Measurements from ENCODE around the gene DDX60.
A peak's percentile ranks its signal among the peaks of the same experiment; 100 is the strongest.
"Not testable (repeated sequence)": the region's sequence is repeated elsewhere in the genome, so short reads cannot be mapped to it uniquely, and the experiment has no call there.

DDX60 gene, protein sequence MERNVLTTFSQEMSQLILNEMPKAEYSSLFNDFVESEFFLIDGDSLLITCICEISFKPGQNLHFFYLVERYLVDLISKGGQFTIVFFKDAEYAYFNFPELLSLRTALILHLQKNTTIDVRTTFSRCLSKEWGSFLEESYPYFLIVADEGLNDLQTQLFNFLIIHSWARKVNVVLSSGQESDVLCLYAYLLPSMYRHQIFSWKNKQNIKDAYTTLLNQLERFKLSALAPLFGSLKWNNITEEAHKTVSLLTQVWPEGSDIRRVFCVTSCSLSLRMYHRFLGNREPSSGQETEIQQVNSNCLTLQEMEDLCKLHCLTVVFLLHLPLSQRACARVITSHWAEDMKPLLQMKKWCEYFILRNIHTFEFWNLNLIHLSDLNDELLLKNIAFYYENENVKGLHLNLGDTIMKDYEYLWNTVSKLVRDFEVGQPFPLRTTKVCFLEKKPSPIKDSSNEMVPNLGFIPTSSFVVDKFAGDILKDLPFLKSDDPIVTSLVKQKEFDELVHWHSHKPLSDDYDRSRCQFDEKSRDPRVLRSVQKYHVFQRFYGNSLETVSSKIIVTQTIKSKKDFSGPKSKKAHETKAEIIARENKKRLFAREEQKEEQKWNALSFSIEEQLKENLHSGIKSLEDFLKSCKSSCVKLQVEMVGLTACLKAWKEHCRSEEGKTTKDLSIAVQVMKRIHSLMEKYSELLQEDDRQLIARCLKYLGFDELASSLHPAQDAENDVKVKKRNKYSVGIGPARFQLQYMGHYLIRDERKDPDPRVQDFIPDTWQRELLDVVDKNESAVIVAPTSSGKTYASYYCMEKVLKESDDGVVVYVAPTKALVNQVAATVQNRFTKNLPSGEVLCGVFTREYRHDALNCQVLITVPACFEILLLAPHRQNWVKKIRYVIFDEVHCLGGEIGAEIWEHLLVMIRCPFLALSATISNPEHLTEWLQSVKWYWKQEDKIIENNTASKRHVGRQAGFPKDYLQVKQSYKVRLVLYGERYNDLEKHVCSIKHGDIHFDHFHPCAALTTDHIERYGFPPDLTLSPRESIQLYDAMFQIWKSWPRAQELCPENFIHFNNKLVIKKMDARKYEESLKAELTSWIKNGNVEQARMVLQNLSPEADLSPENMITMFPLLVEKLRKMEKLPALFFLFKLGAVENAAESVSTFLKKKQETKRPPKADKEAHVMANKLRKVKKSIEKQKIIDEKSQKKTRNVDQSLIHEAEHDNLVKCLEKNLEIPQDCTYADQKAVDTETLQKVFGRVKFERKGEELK (N-terminal part only)

DNA sequence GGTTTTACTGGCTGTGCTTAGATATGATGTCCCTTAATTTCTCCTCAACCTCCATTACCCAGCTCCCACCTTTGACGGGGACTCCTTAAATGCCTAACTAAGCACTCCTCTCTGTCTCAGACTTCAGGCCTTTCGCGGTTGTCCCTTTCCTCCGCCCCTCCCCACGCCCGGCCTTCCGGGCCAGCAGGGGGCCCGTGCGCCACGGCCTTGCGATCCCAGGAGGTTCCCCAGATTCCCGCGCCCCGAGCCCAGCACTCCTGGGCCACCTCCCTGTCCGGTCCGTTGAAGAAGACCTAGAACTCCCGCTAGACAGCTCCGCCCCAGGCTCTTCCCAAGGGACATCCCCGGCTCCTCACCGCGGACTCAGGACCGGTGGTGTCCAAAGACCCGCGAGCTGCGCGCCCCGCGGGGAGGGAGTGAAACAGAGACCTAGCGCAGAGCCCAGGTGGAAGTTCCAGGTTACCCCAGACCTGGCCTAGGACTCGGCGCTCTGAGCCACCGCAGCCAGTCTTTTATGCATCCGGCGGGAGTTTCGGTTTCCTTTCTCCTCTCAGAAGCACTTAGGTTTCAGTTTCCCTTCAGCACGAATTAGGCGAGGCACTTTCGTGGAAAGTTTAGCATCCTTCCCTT, at the start of gene DDX60:
DDX60 (minus strand) TSS at position 487 of the 630 bp plus-strand sequence. CDS start 7,493 bp downstream, outside the sequence.
- peak; percentile 73 for DNase-seq (ENCODE audit: low read depth)

DNA sequence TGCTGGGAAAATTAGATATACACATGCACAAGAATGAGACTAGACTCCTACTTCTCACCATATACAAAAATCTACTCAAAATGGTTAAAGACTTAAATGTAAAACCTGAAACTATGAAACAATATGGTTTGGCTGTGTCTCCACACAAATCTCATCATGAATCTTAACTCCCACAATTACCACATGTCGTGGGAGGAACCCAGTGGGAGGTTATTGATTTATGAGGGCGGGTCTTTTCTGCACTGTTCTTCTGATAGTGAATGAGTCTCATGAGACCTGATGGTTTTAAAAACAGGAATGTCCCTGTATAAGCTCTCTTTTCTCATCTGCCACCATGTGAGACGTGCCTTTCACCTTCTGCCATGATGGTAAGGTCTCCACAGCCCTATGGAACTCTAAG, 48.5 kb upstream of the DDX60 start:
- DNase-seq (ENCODE audit: low read depth), result no peak

DNA sequence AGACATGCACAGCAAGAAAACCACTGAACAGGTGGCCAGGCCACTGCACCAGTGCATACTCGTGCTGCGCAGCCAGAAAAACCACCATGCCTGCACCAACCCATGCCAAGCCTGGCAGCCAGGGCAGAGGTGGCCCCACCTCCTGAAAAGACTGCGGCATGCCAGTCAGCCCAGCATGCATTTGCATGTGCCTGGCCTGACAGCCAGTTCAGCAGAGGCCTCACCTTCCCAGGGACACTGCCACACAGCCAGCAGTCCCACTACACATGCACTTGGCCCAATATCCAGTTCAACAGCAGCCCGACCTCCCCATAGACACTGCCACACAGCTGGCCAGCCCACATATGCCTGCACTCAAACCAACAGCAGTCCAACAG, 43.5 kb upstream of the DDX60 start:
- no peak for DNase-seq (ENCODE audit: low read depth)

DNA sequence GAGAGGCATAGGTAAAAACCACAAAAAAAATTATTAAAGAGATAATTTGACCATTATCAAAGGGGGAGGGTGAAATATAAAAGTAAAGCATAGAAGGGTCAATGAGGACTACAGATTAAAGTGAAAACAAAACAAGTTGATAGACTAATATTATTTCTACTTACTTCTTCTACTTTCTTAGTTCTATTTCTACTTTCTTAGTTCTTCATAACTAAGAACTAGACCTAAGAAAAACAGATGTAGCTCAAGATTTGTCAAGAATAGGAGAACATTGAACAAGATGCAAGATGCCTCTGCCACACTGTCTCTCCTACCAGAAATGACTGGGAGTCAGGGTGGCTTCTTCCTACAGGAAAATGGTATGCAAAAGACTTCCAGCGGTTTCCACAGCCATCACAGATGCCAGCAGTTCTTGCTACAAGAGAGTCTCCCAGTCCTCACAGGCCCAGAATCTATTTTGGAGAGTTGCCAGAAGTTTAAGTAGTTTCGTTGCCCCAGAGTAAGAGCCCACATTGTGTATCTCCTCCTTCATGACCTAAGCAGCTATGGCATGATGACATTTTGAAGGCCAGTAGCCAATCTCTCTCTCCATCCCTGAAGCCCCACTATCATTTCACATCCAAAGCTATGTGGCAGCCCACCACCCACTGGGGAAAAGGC, 42.9 kb upstream of the DDX60 start:
- DNase-seq (ENCODE audit: low read depth), result no peak

DNA sequence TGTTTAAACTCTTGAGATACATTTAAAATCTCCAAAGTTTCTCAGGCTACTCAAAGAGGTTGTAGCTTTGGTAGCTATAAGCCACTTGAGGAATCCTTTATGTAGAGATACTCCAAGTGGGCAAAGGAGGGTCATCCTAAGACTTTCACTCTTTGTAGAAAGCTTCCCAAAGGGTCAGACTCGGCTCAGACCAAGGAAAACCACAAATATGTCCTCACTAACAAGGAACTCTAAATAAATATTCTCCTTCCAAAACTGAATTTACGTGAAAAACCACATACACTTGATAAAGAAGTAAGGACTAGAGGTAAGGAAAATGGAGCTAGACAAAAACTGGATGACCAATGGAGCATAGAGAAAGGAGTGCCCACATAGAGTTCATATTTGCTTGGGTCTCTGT, 41.7 kb upstream of the DDX60 start:
- no peak for DNase-seq (ENCODE audit: low read depth)

DNA sequence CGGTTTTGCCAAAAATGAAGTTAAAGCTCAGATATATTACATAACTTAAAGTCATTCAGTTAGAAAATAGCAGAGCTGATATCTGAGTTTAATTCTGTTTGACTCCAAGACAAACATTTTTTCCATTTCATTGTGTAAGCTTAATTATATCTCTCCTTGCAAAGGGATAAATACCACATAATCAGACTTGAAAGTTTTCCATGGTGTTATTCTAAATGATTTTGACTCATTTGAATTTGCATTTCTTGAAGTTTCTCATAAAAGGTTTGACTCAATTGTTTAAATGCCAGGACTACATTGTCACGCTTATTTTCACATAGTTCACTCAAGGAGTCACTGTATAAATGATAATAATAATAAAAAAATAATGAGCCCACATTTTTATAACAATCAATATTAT, 39.4 kb upstream of the DDX60 start:
- no peak for DNase-seq (ENCODE audit: low read depth)

DNA sequence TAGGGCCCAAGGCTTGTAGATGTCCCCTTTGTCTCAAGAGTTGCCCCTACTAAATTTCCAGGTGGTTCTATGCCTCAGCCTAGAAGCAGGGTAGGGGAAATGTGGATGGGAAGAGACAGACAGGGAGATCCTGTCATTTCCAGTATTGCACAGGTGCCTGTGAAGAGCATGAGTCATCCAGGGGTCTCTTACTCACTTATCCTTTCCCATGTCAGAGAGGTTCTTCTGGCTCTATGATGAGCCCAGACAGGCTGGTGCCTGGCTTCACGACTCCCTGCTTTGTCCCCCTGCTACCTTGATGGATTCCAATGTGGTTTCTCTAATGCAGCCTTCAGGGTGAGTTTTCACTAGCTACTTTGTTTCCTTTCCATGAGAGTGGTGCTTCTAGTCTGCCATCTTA, 35.2 kb upstream of the DDX60 start:
- no peak for DNase-seq (ENCODE audit: low read depth)

DNA sequence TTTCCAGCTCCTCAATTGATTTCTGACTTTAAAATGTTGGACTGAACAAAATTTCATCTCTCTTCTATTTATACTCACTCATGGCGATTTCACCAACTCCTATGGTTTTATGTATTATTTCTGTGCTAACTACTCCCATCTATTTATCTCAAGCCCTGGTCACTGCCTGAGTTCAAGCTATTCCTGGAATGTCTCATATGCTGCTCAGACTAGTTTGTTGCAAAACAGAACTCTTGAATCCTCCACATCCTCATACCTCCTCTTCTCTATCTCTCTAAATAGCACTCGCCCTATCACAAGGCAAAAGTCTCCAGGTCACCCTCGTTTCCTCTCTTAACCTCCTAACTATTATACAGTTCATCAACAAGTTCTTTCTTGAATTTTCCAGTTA, 19.0 kb upstream of the DDX60 start:
- no peak for DNase-seq (ENCODE audit: low read depth)

DNA sequence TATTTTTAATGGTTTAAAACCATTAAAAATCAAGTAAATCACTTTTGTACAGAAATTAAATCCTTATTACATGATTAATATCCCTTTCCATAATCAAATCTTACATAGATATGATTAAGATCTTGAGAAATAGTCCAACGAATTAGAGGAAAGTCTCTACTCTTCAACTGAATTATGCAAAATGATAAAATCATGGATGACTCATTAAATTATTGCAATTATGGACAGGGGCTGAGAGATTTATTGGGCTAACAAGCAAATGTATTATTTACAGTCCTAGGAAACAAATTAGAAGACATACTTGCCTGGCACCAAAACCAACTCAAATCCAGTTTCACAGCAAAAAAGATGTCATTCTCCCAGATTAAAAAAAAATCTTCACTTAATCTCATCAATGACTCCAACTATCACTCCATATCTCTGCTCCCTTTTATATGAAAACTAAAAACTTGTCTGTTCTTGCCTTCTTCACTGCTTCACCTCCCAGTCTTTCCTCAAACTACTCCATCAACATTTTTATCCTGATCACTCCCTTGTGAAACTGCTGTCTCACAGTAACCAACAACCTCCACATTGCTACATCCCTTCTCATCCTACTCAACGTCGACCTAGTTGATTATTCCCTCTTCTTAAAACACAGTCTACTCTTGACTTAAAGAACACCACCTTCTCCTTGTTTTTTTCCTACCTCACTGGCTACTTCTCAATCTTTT, 18.4 kb upstream of the DDX60 start:
- no peak for DNase-seq (ENCODE audit: low read depth)

DNA sequence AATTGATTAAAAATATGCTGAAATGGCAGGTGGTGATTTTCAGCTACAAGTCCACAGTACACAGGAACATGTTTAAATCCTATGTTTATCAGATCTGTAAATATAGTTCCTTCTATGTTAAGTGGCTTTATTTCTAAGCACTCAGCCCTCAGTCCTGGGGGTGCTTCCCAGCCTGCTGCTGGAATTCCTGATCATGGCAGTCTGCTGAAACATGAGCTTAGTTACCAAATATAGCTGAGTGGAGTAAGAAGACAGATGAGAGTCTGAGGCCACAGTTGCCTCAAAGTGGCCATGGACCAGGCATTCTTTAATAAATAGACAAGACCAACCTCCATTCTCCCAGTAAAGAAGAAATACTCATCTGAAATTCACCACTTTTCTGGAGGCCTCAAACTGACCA, 17.1 kb upstream of the DDX60 start:
- no peak for DNase-seq (ENCODE audit: low read depth)

DNA sequence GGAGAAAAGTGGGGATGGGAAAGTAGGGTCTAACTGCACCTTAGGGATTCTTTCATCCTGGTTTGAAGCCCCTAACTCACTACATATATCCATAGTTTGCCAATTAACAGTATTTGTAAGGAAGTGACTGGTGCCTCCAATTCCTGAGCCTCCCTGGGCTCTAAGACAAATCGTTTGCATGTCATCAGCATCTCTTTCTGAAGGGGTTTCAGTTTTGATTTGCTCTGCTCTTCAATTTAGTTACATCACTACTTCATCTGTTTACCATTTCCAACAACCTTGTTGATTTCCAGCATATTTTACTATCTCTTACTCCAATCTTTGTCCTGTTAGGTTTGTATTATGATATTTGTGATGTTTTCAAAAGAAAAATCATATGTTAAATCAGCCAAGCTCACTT, 15.5 kb upstream of the DDX60 start:
- DNase-seq (ENCODE audit: low read depth), result no peak

DNA sequence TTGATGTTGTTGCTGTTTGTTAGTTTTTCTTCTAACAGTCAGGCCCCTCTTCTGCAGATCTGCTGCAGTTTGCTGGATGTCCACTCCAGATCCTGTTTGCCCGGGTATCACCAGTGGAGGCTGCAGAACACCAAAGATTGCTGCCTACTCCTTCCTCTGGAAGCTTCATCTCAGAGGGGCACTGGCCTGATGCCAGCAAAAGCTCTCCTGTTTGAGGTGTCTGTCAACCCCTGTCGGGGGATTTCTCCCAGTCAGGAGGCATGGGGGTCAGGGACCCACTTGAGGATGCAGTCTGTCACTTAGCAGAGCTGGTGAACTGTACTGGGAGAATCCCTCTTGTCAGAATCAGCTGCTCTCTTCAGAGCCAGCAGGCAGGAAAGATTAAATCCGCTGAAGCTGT, 12.0 kb upstream of the DDX60 start:
- DNase-seq (ENCODE audit: low read depth), result not testable (repeated sequence)

DNA sequence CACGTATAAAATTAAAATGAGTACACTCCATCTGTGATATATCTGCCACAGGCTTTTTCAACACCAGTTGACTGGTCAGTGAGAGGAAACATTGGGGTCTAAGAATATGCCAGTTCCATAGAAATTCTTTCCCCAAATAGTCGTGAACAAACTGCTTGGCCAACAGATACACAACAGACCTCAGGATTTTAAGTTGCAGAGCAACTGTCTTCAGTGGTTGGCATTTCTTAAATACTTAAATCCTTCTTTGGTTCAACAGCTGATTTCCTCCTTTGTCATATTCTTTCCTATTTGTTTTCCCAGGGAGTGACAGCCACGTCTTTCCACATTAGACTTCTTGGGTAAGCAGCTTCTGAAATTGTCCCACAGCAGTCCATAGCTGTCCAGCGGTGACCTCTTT, 7.0 kb upstream of the DDX60 start:
- DNase-seq (ENCODE audit: low read depth), result no peak

DNA sequence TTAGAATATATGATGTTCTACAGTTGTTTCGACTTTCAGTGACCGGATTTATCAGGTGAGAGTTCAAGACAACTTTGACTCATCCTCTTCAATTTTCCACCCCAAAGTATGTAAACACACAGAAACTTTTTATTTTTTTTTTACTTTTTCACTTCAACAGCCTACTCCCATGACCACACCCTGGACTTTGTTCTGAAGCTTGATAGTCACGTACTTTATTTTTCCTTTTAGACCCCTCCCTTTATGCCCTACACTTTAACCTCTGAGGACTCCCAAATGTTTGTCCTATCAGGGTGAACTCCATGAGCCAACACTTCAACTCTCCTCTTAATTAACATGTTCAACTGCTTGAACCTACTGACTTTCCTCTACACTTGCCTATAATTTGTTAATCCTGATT, 2.5 kb upstream of the DDX60 start:
- DNase-seq (ENCODE audit: low read depth), result no peak

DNA sequence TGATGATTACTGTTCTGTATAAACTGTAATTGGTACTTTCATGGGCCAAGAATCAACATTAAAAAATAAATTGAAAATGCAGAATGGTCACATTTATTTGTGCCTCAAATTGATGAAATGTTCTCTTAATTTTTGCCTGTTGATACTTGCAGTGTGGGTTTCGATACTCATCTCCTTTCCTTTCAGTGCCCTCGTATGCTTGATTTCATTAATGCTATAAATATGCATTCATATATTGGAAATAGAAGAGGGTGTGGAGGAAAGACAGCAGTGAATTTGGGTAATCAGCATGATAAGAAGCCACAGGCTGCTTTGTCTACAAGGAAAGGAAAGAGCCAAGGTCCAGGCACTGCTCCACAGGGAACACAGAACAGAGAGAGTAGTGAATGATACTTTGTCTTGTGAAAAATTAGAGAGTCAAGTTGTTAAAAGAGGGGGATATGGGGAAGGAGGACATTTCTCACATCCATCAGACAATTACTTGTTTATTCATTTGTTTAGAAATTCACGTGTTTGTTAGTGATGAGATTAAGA, 1.0 kb upstream of the DDX60 start:
- no peak for DNase-seq (ENCODE audit: low read depth)

DNA sequence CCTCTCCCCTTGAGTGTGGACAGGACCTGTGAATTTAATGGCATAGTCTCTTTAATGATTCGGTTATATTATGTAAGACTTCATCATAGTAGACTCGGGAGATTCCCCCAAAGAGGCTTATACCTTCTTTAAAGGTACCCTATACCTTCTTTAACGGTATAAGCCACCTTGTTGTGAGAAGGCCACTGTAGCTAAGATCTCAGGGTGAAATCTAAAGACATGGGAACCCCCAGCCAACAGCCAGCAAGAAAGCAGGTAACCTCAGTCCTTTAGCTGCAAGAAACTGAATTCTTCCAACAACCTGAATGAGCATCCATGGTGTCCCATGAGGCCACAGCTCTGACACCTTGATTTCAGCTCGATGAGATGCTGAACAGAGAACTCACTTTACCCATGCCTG, 931 bp downstream of the DDX60 start:
- DNase-seq (ENCODE audit: low read depth), result no peak

DNA sequence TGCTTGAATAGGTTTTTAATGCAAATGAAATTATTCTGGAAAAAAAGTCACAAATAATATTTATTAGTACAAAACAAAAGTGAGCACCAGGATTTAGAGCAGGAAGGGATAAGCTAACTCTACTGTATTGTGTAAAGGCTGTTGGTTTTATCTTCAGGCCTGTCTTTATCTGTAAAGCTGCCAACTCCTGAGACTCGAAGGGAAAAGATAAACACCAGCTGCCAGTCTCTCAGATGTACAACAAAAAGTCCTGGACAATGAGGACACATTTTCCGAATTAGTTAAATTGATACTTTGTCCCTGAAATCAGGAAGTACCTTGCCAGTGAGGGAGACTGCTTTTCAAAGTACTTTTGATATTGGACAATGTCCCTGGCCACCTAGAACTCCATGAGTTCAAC, 8.8 kb downstream of the DDX60 start:
- no peak for DNase-seq (ENCODE audit: low read depth)

DNA sequence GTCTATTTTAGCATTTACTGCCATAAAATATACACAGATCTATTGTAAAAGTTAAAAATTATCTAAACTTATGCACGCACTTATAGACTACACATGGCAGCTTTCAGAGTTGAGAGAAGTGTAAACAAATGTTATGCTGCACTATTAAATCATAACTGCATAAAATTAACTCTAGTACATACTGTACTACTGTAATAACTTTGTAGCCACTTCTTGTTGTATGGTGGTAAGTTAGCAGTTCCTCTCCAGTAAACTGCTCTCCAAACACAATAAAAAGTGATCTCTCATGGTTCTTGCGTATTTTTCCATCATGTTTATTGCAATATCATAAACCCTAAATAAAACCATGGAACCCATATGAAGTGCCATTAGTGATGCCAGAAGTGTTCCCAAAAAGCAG, 9.6 kb downstream of the DDX60 start:
- no peak for DNase-seq (ENCODE audit: low read depth)

DNA sequence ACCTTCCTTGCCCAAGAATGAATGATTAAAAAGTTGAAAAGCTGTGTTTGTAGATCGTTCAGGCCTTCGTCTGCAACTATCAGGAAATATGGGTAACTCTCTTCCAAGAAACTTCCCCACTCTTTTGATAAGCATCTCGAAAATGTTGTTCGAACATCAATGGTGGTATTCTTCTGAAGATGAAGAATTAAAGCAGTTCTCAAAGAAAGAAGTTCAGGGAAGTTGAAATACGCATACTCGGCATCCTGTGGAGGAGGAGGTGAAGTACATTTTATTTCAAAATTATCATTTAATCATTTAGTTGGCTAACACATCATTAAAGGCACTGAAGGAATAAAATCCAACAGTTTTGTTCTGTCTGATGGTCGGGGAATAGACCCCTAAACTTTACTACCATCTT, 12.1 kb downstream of the DDX60 start:
- DNase-seq (ENCODE audit: low read depth), result no peak

DNA sequence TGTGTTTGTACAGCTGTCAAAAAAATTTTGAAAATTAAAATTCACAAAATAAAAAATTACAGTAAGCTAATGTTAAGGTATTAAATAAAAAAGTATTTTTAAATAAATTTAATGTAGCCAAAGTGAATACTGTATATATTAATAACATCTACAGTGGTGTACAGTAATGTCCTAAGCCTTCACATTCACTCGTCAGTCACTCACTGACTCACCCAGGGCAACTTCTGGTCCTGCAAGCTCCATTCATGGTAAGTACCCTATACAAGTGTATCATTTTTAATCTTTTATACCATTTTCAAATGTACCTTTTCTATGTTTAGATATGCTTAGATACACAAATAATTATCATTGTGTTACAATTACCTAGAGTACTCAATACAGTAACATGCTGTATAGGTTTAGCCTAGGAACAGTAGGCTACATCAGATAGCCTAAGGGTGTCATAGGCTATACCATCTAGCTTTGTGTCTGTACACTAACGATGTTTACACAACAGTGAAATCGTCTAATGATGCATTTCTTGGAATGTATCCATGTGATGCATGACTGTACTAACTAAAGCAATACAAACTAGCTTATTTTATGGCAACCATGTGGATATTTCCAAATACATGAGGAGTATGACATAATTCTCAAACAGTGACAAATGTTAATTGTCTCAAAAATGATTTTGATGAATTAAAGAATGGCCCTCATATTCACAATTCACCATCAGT, 13.7 kb downstream of the DDX60 start:
- DNase-seq (ENCODE audit: low read depth), result no peak

Measured in activated T-helper 9 cell treated with anti-CD3 and anti-CD28 coated beads, Interleukin-2, amount 50 U/mL, for 16 hours (primary cell).